Small intestine (tissue), 7 donors: Measurements from ENCODE around the gene SPATS1. TPM values are rescaled to one million over a fixed set of nuclear protein-coding genes. Genes with fewer than 3 reads are reported as not detected.
"Not testable (repeated sequence)": the region's sequence is repeated elsewhere in the genome, so short reads cannot be mapped to it uniquely, and the experiment has no call there.

Experiments used
- DNase-seq, 2 donors: peaks; one replicate each; pipeline versions ENCODE4 v3.0.0 to v3.0.0-alpha.2; 2013
- FAIRE-seq: peaks from 2 replicates; lab custom pipeline; 2012; peaks lifted over from hg19 to GRCh38; lab: Jason Lieb, UNC
- H3K27ac ChIP-seq, 3 donors: one replicate each; pipeline ENCODE4 v1.5.1; 2013; ENCODE audit warnings: low read length in 2 of 3, mild to moderate bottlenecking in 2 of 3, control low read depth in 1 of 3, inconsistent platforms in 1 of 3, low read depth in 1 of 3, moderate library complexity in 1 of 3
- H3K27me3 ChIP-seq, 3 donors: one replicate each; pipeline ENCODE4 v1.6.1; 2013; ENCODE audit warnings: low read length in 3 of 3, inconsistent platforms in 1 of 3; ENCODE audit not compliant: control insufficient read depth in 3 of 3, insufficient read depth in 3 of 3
- H3K36me3 ChIP-seq, 3 donors: one replicate each; pipeline ENCODE4 v1.6.1; 2013; ENCODE audit warnings: low read length in 3 of 3, inconsistent platforms in 1 of 3, low read depth in 1 of 3, mild to moderate bottlenecking in 1 of 3, moderate library complexity in 1 of 3; ENCODE audit not compliant: control insufficient read depth in 3 of 3, insufficient read depth in 2 of 3
- H3K4me1 ChIP-seq, 3 donors: one replicate each; pipeline ENCODE4 v1.6.1; 2013; ENCODE audit warnings: low read length in 2 of 3, inconsistent platforms in 1 of 3, low read depth in 1 of 3, mild to moderate bottlenecking in 1 of 3, moderate library complexity in 1 of 3; ENCODE audit not compliant: control insufficient read depth in 3 of 3, insufficient read depth in 2 of 3
- H3K4me3 ChIP-seq, 3 donors: one replicate each; pipeline ENCODE4 v1.5.1; 2013; ENCODE audit warnings: low read length in 3 of 3, control low read depth in 1 of 3, inconsistent platforms in 1 of 3, low read depth in 1 of 3, mild to moderate bottlenecking in 1 of 3, moderate library complexity in 1 of 3
- H3K9me3 ChIP-seq, 2 donors: one replicate each; pipeline ENCODE4 v1.6.1; 2013; ENCODE audit warnings: low read depth in 1 of 2, low read length in 1 of 2; ENCODE audit not compliant: control insufficient read depth in 2 of 2, insufficient read depth in 1 of 2
- WGBS, 3 donors: extraction: QIAGEN DNeasy Blood & Tissue Kit; methylation state at CpG; one replicate each; pipeline ENCODE4 v1.1.7; 2013; 5-methylcytosine and 5-hydroxymethylcytosine counted together
- polyA plus RNA-seq, 4 donors: library from polyadenylated mRNA; stranded (reverse) in 3 of 4; unstranded in 1 of 4; fragments of 200-250 nt in 3 of 4; fragments of 120-200 nt in 1 of 4; gene quantifications; one replicate each; pipeline versions ENCODE4 v1.2.1 to v1.2.3, GENCODE V29; 2013
- donor health status: healthy with polysubstance abuse.
- donor health status: control.
- donor health status: control.
- donor health status: Bipolar disorder and iron deficiency.
- donor health status: healthy.

SPATS1 gene
- polyA plus RNA-seq, 4 donors, result 0.13 TPM; not detected in 3

DNA sequence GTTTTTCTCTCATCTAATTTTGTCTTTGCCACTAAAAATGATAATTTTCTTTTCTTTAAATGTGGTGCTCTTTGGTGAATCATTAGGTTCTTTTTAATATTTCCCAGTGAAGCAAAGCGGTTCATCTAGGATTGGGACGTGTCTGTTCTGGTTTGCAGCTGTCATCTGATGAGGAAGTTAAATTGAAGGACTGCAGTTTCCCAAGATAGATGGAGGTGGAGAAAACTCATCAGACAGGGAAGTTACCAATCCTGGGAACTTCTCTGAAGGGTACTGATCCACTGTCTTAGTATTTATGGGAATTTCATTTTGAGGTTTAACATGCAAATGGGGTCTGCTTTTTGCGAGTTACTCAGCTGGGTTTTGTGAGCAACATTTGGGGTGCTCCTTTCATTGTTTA is 26.9 kb upstream of the SPATS1 start:
- no peak for FAIRE-seq
- Histone ChIP-seq H3K4me1 (peaks cover 3 to 19% (median 10%) of the 10 kb centered on the region in 3 donors), H3K27me3 (peaks cover 0 to 9% (median 3%) of the 10 kb centered on the region in 3 donors), H3K36me3 (peaks cover 0 to 12% (median 0%) of the 10 kb centered on the region in 3 donors), H3K27ac (no peak overlapping the region), H3K9me3 (no peaks in the 10 kb centered on the region), H3K4me3 (no peak overlapping the region)
- DNase-seq, result no peak
- 65 to 75% (median 73%) methylated on average over 3 of the region's 3 CpGs for WGBS, 3 donors

DNA sequence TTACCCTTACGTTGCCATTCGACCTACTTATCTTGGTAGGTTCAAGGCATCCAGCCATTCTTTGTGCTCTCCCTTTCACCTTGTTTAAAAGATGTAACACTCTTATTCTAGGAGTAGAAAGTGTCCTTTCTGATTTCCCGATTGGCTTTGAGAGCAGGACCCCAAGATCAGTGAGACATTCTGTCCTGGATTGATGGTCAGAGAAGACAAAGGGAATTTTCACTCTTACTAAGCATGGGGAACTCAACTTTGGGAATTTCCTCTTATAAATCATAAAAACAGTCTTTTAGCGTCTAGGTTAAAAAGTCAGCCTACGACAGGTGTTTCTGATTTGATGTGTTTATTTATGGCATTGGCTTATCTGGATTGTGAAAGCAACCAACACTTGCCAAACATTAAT is 26.5 kb upstream of the SPATS1 start:
- H3K27ac ChIP-seq, result no peak overlapping the region
- H3K4me3 ChIP-seq, result no peak overlapping the region
- peaks cover 0 to 9% (median 3%) of the 10 kb centered on the region in 3 donors for H3K27me3 ChIP-seq
- H3K9me3 ChIP-seq, result no peaks in the 10 kb centered on the region
- FAIRE-seq (no peak), DNase-seq (no peak)
- H3K36me3 ChIP-seq, result peaks cover 0 to 8% (median 0%) of the 10 kb centered on the region in 3 donors
- 33 to 64% (median 47%) methylated on average over 5 of the region's 5 CpGs for WGBS, 3 donors
- peaks cover 3 to 15% (median 9%) of the 10 kb centered on the region in 3 donors for H3K4me1 ChIP-seq

DNA sequence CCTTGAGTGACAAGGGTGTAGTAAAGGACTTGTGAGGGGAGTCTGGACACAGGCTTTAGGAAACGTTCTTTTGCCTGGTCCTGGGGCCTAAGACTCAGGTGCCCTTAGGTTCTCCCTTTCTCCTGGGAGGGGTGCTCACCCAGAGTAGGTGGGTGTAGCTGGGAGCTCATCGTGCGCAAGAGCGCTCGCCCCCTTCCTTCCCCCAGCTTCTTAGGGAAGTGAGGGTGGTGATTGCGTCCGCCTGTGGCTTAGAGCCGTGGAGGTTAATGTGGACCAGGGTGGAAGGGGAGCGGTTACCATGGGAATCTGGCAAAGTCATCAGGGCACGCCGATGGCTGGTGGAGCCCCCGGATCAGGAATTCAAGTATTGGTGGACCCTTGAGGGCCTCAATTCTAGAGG is 26.0 kb upstream of the SPATS1 start:
- peaks cover 0 to 3% (median 0%) of the 10 kb centered on the region in 3 donors for H3K36me3 ChIP-seq

GRCh38 chr6:44317136-44317631 is 25.3 kb upstream of the SPATS1 start:
- WGBS, 3 donors, result 57 to 62% (median 61%) methylated on average over 9 of the region's 9 CpGs
- H3K9me3 ChIP-seq, FAIRE-seq, H3K4me1 ChIP-seq, DNase-seq, H3K4me3 ChIP-seq, H3K27ac ChIP-seq, H3K36me3 ChIP-seq, H3K27me3 ChIP-seq: not testable (repeated sequence)

More for the DNA sequence above, 26.0 kb upstream of the SPATS1 start:
- DNase-seq, result no peak
- WGBS, 3 donors, result 80 to 87% (median 81%) methylated on average over 12 of the region's 12 CpGs
- H3K27me3 ChIP-seq, result peaks cover 0 to 9% (median 3%) of the 10 kb centered on the region in 3 donors
- no peaks in the 10 kb centered on the region for H3K9me3 ChIP-seq
- H3K4me3 ChIP-seq, result no peak overlapping the region
- FAIRE-seq, result no peak
- H3K27ac ChIP-seq, result no peak overlapping the region
- peaks cover 3 to 10% (median 6%) of the 10 kb centered on the region in 3 donors for H3K4me1 ChIP-seq

GRCh38 chr6:44321210-44321609 is 21.2 kb upstream of the SPATS1 start:
- no peak for DNase-seq
- Histone ChIP-seq H3K27ac (no peak overlapping the region), H3K36me3 (no peaks in the 10 kb centered on the region), H3K4me1 (no peaks in the 10 kb centered on the region), H3K27me3 (peaks cover 0 to 5% (median 3%) of the 10 kb centered on the region in 3 donors), H3K9me3 (no peaks in the 10 kb centered on the region), H3K4me3 (no peak overlapping the region)
- FAIRE-seq, result no peak
- 83 to 88% (median 88%) methylated on average over 3 of the region's 3 CpGs for WGBS, 3 donors

GRCh38 chr6:44327096-44327495 is 15.4 kb upstream of the SPATS1 start:
- no peak for DNase-seq

DNA sequence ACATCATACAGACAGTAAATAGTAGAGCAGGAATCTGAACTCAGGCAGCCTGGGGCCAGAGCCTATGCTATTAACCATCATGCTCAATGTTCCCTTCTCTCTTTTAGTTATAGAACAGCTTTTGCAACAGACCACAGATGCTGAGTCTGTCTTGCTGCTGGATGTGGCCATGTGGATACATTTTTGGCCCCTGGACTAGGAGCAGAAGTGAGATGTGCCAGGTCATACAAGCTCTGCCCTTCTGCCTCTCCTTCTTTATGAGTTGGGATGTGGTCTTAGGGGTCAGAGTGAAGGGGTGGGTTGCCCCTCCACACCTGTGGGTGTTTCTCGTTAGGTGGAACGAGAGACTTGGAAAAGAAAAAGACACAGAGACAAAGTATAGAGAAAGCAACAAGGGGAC is 14.7 kb upstream of the SPATS1 start:
- Histone ChIP-seq H3K9me3 (no peaks in the 10 kb centered on the region), H3K4me3 (no peak overlapping the region), H3K27ac (no peak overlapping the region), H3K4me1 (no peaks in the 10 kb centered on the region), H3K27me3 (peaks cover 0 to 23% (median 5%) of the 10 kb centered on the region in 3 donors), H3K36me3 (no peaks in the 10 kb centered on the region)
- FAIRE-seq, result no peak
- 57 to 66% (median 64%) methylated on average over 2 of the region's 2 CpGs for WGBS, 3 donors
- no peak for DNase-seq

More at GRCh38 chr6:44327096-44327495, 15.4 kb upstream of the SPATS1 start:
- no peaks in the 10 kb centered on the region for H3K36me3 ChIP-seq
- H3K27ac ChIP-seq, result no peak overlapping the region
- H3K9me3 ChIP-seq, result no peaks in the 10 kb centered on the region
- peaks cover 0 to 23% (median 5%) of the 10 kb centered on the region in 3 donors for H3K27me3 ChIP-seq
- no peaks in the 10 kb centered on the region for H3K4me1 ChIP-seq
- H3K4me3 ChIP-seq, result no peak overlapping the region
- no peak for FAIRE-seq

DNA sequence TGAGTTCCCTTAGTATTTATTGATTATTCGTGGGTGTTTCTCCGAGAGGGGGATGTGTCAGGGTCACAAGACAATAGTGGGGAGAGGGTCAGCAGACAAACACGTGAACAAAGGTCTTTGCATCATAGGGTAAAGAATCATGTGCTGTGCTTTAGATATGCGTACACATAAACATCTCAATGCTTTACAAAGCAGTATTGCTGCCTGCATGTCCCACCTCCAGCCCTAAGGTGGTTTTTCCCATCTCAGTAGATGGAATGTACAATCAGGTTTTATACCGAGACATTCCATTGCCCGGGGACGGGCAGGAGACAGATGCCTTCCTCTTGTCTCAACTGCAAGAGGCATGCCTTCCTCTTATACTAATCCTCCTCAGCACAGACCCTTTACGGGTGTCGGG is 14.2 kb upstream of the SPATS1 start:
- H3K4me3 ChIP-seq, FAIRE-seq, H3K4me1 ChIP-seq, H3K36me3 ChIP-seq, DNase-seq, H3K27ac ChIP-seq, H3K9me3 ChIP-seq: not testable (repeated sequence)
- WGBS, 3 donors, result 26 to 38% (median 30%) methylated on average over 7 of the region's 9 CpGs
- H3K27me3 ChIP-seq, result peaks cover 0 to 23% (median 5%) of the 10 kb centered on the region in 3 donors

- WGBS, 3 donors, result 60 to 68% (median 64%) methylated on average over 5 of the region's 5 CpGs
- peaks cover 0 to 23% (median 5%) of the 10 kb centered on the region in 3 donors for H3K27me3 ChIP-seq
- H3K27ac ChIP-seq, result no peak overlapping the region
- no peak for DNase-seq
- no peaks in the 10 kb centered on the region for H3K36me3 ChIP-seq
- FAIRE-seq, result no peak
- H3K4me3 ChIP-seq, result no peak overlapping the region
- no peaks in the 10 kb centered on the region for H3K4me1 ChIP-seq
- no peaks in the 10 kb centered on the region for H3K9me3 ChIP-seq
These were observed 12.6 kb upstream of the SPATS1 start for GRCh38 chr6:44329858-44330257.
